Ascending aorta (tissue), 2 donors: ENCODE data around the gene PABPN1L. TPM values are rescaled to one million over a fixed set of nuclear protein-coding genes. Genes with fewer than 3 reads are reported as not detected.

Experiments used
- DNase-seq, 2 donors: peaks; one replicate each; pipeline ENCODE4 v3.0.0-alpha.2; 2019; ENCODE audit warnings: low spot score in 2 of 2
- H3K27ac ChIP-seq, 2 donors: fragments of 200-600 bp; sonication (generic); one replicate each; pipeline ENCODE4 v1.5.1; 2016 to 2017; ENCODE audit warnings: mild to moderate bottlenecking in 1 of 2
- H3K27me3 ChIP-seq: fragments of 200-600 bp; sonication (generic); one replicate; pipeline ENCODE4 v1.5.1; 2017
- H3K36me3 ChIP-seq, 2 donors: fragments of 200-600 bp; sonication (generic); one replicate each; pipeline ENCODE4 v1.5.1; 2016
- H3K4me1 ChIP-seq, 2 donors: fragments of 200-600 bp; sonication (generic); one replicate each; pipeline ENCODE4 v1.5.1; 2016 to 2017; ENCODE audit warnings: mild to moderate bottlenecking in 1 of 2
- H3K4me3 ChIP-seq, 2 donors: fragments of 200-600 bp; sonication (generic); one replicate each; pipeline ENCODE4 v1.5.1; 2016 to 2017; ENCODE audit warnings: mild to moderate bottlenecking in 1 of 2
- H3K9me3 ChIP-seq, 2 donors: fragments of 200-600 bp; sonication (generic); one replicate each; pipeline ENCODE4 v1.5.1; 2016
- CTCF ChIP-seq, 3 experiments: fragments of 200-600 bp in 2 of 3; fragments of 450-650 bp in 1 of 3; sonication (generic) in 2 of 3; IDR thresholded peaks; one replicate each; pipeline ENCODE4 v1.5.1; 2016 to 2019; ENCODE audit warnings: antibody characterized with exemption in 3 of 3, mild to moderate bottlenecking in 1 of 3, moderate library complexity in 1 of 3
- intact Hi-C: fragments of 100-400 bp; cut with DNase I; formaldehyde crosslinking; loops from one replicate; pipeline ENCODE4 v1.15.1; 2023
- total RNA-seq: library from RNA; depleted of rRNA; stranded (reverse); fragments of >200 nt; gene quantifications from one replicate; pipeline ENCODE4 v1.1.0, GENCODE V29; 2016

PABPN1L gene
- total RNA-seq, 1 donor from 2014 or later, result not detected

DNA sequence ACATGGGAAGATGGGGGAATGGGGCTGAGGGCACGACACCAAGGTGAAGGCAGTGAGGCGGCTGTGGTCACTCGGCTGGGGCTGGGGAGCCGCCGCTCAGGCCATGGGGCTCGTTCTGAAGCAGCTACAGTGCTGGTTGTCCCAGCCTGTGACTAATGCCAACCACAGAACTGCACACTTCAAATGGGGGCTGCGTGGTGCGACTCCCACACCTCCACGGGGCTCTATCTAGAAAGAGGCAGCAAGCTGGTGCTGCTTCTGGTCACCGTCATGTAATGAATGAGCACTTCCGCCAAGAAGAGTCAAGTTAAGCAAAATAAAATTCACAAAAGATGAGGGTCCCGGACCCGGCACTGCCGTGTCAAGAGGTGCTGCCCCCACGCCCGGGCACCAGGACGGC is 29.7 kb downstream of the PABPN1L start:
- intact Hi-C loops, result no loop called here
- Histone ChIP-seq H3K4me3 (no peak overlapping the region), H3K9me3 (no peaks in the 10 kb centered on the region), H3K4me1 (no peaks in the 10 kb centered on the region), H3K27me3 (no peaks in the 10 kb centered on the region), H3K27ac (no peak overlapping the region), H3K36me3 (peaks cover 27 to 41% of the 10 kb centered on the region in 2 donors)
- DNase-seq, result no peak
- no peak for TF ChIP-seq CTCF (IDR thresholded peaks at IDR 0.05)

- Histone ChIP-seq H3K9me3 (no peaks in the 10 kb centered on the region), H3K27ac (no peak overlapping the region), H3K4me3 (no peak overlapping the region), H3K36me3 (peaks cover 23 to 42% of the 10 kb centered on the region in 2 donors), H3K4me1 (no peaks in the 10 kb centered on the region), H3K27me3 (no peaks in the 10 kb centered on the region)
- TF ChIP-seq CTCF (IDR thresholded peaks at IDR 0.05), result no peak
- intact Hi-C loops, result no loop called here
- no peak for DNase-seq
Measured at GRCh38 chr16:88835818-88836217, 30.6 kb downstream of the PABPN1L start.

DNA sequence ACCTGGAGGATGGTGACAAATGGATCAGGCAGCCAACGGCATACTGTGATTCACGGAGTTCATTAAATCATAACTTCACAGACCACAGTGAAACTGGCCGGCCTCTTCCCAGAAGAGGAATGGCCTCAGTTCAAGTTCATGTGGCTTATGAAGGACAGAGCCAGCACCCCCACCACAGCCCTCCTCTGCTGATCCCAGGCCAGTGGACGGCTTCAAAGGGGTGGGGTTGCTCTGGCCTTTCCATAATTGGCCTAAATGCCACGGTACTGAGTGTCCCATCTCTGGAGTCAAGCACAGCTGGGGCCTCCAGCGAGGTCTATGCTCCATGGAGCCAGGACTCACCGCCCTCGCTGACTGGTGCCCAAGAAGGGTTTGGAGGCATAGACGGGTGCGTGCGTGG is 31.1 kb downstream of the PABPN1L start:
- DNase-seq, result peak in 1 of 2 donors; percentile 77
- H3K27me3 ChIP-seq, result no peaks in the 10 kb centered on the region
- no peak overlapping the region for H3K4me3 ChIP-seq
- H3K27ac ChIP-seq, result no peak overlapping the region
- no peaks in the 10 kb centered on the region for H3K4me1 ChIP-seq
- no peak for TF ChIP-seq CTCF (IDR thresholded peaks at IDR 0.05)
- H3K9me3 ChIP-seq, result no peaks in the 10 kb centered on the region
- intact Hi-C loops, result no loop called here
- peaks cover 19 to 42% of the 10 kb centered on the region in 2 donors for H3K36me3 ChIP-seq

GRCh38 chr16:88834670-88835069 is 31.8 kb downstream of the PABPN1L start:
- H3K27me3 ChIP-seq, result no peaks in the 10 kb centered on the region
- H3K36me3 ChIP-seq, result peaks cover 12 to 37% of the 10 kb centered on the region in 2 donors
- no peak overlapping the region for H3K27ac ChIP-seq
- H3K4me1 ChIP-seq, result no peaks in the 10 kb centered on the region
- TF ChIP-seq CTCF (IDR thresholded peaks at IDR 0.05), result no peak
- H3K4me3 ChIP-seq, result no peak overlapping the region
- H3K9me3 ChIP-seq, result no peaks in the 10 kb centered on the region
- intact Hi-C loops, result no loop called here
- no peak for DNase-seq

- intact Hi-C loops, result no loop called here
- Histone ChIP-seq H3K36me3 (peaks cover 10 to 39% of the 10 kb centered on the region in 2 donors), H3K4me3 (no peak overlapping the region), H3K4me1 (no peaks in the 10 kb centered on the region), H3K27ac (no peak overlapping the region), H3K27me3 (no peaks in the 10 kb centered on the region), H3K9me3 (no peaks in the 10 kb centered on the region)
- DNase-seq, result no peak
- no peak for TF ChIP-seq CTCF (IDR thresholded peaks at IDR 0.05)
Measured at GRCh38 chr16:88833086-88833485, 33.4 kb downstream of the PABPN1L start.

DNA sequence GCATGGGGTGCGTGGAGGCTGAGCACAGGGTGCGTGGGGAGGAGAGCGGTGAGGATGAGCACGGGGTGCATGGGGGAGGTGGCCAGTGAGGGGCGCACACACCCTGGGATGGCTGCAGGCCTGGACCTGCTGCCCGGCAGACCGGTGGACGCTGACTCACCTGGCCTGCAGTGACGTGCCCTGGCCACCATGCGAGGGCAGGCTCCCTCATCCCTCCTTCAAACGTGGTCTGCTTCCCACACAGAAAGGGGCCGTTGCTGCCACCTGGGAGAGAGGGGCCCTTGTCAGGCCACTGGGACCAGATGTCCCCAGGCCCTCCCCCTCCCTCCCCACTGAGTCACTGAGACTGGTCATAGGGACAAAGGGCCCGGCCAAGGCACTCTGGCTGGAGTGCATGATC is 34.6 kb downstream of the PABPN1L start:
- no peak for TF ChIP-seq CTCF (IDR thresholded peaks at IDR 0.05)
- peaks cover 7 to 41% of the 10 kb centered on the region in 2 donors for H3K36me3 ChIP-seq
- H3K9me3 ChIP-seq, result no peaks in the 10 kb centered on the region
- H3K4me3 ChIP-seq, result no peak overlapping the region
- no peaks in the 10 kb centered on the region for H3K4me1 ChIP-seq
- H3K27me3 ChIP-seq, result no peaks in the 10 kb centered on the region
- intact Hi-C loops, result no loop called here
- H3K27ac ChIP-seq, result no peak overlapping the region
- no peak for DNase-seq
